Measurements from ENCODE around the gene ABR.
"Not testable (repeated sequence)": the region's sequence is repeated elsewhere in the genome, so short reads cannot be mapped to it uniquely, and the experiment has no call there.

The ABR gene

GRCh38 chr17:1001640-1002411 lies 178.0 kb downstream of the ABR start:
- no peak for DNase-seq (ENCODE audit: extremely low read depth, low read depth)
- no peak for TF ChIP-seq CTCF (IDR thresholded peaks at IDR 0.05; ENCODE audit: low read depth, low read length)

GRCh38 chr17:1000597-1001461 lies 179.0 kb downstream of the ABR start:
- no peak for TF ChIP-seq CTCF (IDR thresholded peaks at IDR 0.05; ENCODE audit: low read depth, low read length)
- no peak for DNase-seq (ENCODE audit: extremely low read depth, low read depth)

GRCh38 chr17:998111-998510 lies 181.7 kb downstream of the ABR start:
- DNase-seq (ENCODE audit: extremely low read depth, low read depth) = no peak
- no peak for TF ChIP-seq CTCF (IDR thresholded peaks at IDR 0.05; ENCODE audit: low read depth, low read length)

- peak; percentile 85 for TF ChIP-seq CTCF (IDR thresholded peaks at IDR 0.05; ENCODE audit: low read depth, low read length)
- peak; percentile 94 for DNase-seq (ENCODE audit: extremely low read depth, low read depth)
These were observed 183.0 kb downstream of the ABR start, which contains the start of gene TIMM22 for GRCh38 chr17:996554-997344. Gene TIMM22, plus strand, starts transcription at chr17:997129. Its CDS starts 14 bp downstream, at chr17:997143.

GRCh38 chr17:995324-995723 lies 184.5 kb downstream of the ABR start:
- not testable (repeated sequence) for DNase-seq (ENCODE audit: extremely low read depth, low read depth)

GRCh38 chr17:992933-993332 lies 186.8 kb downstream of the ABR start:
- DNase-seq (ENCODE audit: extremely low read depth, low read depth) = no peak

More at GRCh38 chr17:992933-993332, 186.8 kb downstream of the ABR start:
- TF ChIP-seq CTCF (IDR thresholded peaks at IDR 0.05; ENCODE audit: low read depth, low read length) = no peak
